ENCODE data around the gene NR4A3.

The NR4A3 gene

GRCh38 chr9:99814359-99814758, 7.3 kb upstream of the NR4A3 start:
- DNase-seq (ENCODE audit: low read depth), result no peak

GRCh38 chr9:99816392-99816791, 5.3 kb upstream of the NR4A3 start:
- no peak for DNase-seq (ENCODE audit: low read depth)

- no peak for DNase-seq (ENCODE audit: low read depth)
Observed at GRCh38 chr9:99818500-99818899, 3.2 kb upstream of the NR4A3 start.

- peak; percentile 93 for DNase-seq (ENCODE audit: low read depth)
Observed at GRCh38 chr9:99819123-99819855, 2.4 kb upstream of the NR4A3 start.

- peak; percentile 86 for DNase-seq (ENCODE audit: low read depth)
Observed at GRCh38 chr9:99819856-99820684, 1.6 kb upstream of the NR4A3 start.

GRCh38 chr9:99820685-99821395, 845 bp upstream of the NR4A3 start:
- no peak for DNase-seq (ENCODE audit: low read depth)

- no peak for DNase-seq (ENCODE audit: low read depth)
Observed at GRCh38 chr9:99822109-99822805, 572 bp downstream of the NR4A3 start.

GRCh38 chr9:99822806-99823591, 1.3 kb downstream of the NR4A3 start:
- no peak for DNase-seq (ENCODE audit: low read depth)

- DNase-seq (ENCODE audit: low read depth), result peak; percentile 74
Observed at GRCh38 chr9:99823681-99824377, 2.1 kb downstream of the NR4A3 start.

GRCh38 chr9:99824378-99825171, 2.9 kb downstream of the NR4A3 start:
- DNase-seq (ENCODE audit: low read depth), result peak; percentile 36

GRCh38 chr9:99825172-99826046, 3.7 kb downstream of the NR4A3 start:
- DNase-seq (ENCODE audit: low read depth), result no peak

GRCh38 chr9:99826579-99826978, 4.9 kb downstream of the NR4A3 start:
- no peak for DNase-seq (ENCODE audit: low read depth)

- DNase-seq (ENCODE audit: low read depth), result no peak
Observed at GRCh38 chr9:99827244-99827643, 5.6 kb downstream of the NR4A3 start.

GRCh38 chr9:99828054-99828416, 6.3 kb downstream of the NR4A3 start:
- no peak for DNase-seq (ENCODE audit: low read depth)

GRCh38 chr9:99828417-99829176, 6.9 kb downstream of the NR4A3 start:
- DNase-seq (ENCODE audit: low read depth), result no peak

- DNase-seq (ENCODE audit: low read depth), result no peak
Observed at GRCh38 chr9:99831857-99832557, 10.3 kb downstream of the NR4A3 start.

GRCh38 chr9:99832558-99832864, 10.8 kb downstream of the NR4A3 start:
- DNase-seq (ENCODE audit: low read depth), result no peak

GRCh38 chr9:99833735-99834134, 12.1 kb downstream of the NR4A3 start:
- DNase-seq (ENCODE audit: low read depth), result no peak
